IMR-90 (cell line): ENCODE measurements around the gene NUP54. TPM values are rescaled to one million over a fixed set of nuclear protein-coding genes. Genes with fewer than 3 reads are reported as not detected.

Experiments
- ATAC-seq: fragments of 200-7000 bp; cut with Tn5 transposase; 2 replicates; pipeline ENCODE4 v1.9.1; 2020; ENCODE audit warnings: low read depth, mild to moderate bottlenecking, moderate library complexity
- BruUV-seq: library from RNA; stranded (reverse); fragments of 400-500 nt; replicated peaks from 2 replicates; lab custom pipeline; 2021; lab: Mats Ljungman, UMichigan
- CTCF ChIA-PET: fragments of 300-600 bp; formaldehyde crosslinking; extraction: SDS; loops from one replicate; lab custom pipeline; 2021; ENCODE audit warnings: antibody characterized with exemption; lab: Yijun Ruan, JAX
- POLR2A ChIA-PET: fragments of 300-600 bp; sonication (Branson Sonifier 250); formaldehyde crosslinking; loops from one replicate; lab custom pipeline; 2022; ENCODE audit warnings: antibody characterized with exemption; ENCODE audit not compliant: unreplicated experiment; lab: Charles Lee
- DNase-seq: peaks from one replicate; pipeline ENCODE4 v3.0.0; 2013
- H2AFZ ChIP-seq: replicated peaks from 2 replicates; pipeline ENCODE3; 2013; ENCODE audit warnings: low read length, mild to moderate bottlenecking; ENCODE audit not compliant: poor library complexity
- H2AK5ac ChIP-seq: 2 replicates; pipeline ENCODE4 v1.6.1; 2013; ENCODE audit warnings: low read depth, low read length, inconsistent platforms
- H2AK9ac ChIP-seq: replicated peaks from 2 replicates; pipeline ENCODE3; 2013; ENCODE audit warnings: mild to moderate bottlenecking, low read depth, low read length, moderate library complexity; ENCODE audit not compliant: poor library complexity
- H2BK120ac ChIP-seq: 2 replicates; pipeline ENCODE4 v1.6.1; 2013; ENCODE audit warnings: low read depth, low read length, inconsistent platforms
- H2BK15ac ChIP-seq: 3 replicates; pipeline ENCODE4 v1.6.1; 2013; ENCODE audit warnings: low read depth, low read length, inconsistent platforms
- H2BK20ac ChIP-seq: 2 replicates; pipeline ENCODE4 v1.6.1; 2013; ENCODE audit warnings: low read depth, mild to moderate bottlenecking, inconsistent platforms, low read length, moderate library complexity
- H2BK5ac ChIP-seq: 2 replicates; pipeline ENCODE4 v1.6.1; 2013; ENCODE audit warnings: mild to moderate bottlenecking, low read depth, low read length, inconsistent platforms; ENCODE audit not compliant: poor library complexity, severe bottlenecking
- H3K14ac ChIP-seq: replicated peaks from 2 replicates; pipeline ENCODE4 v1.6.1; 2013; ENCODE audit warnings: low read depth, low read length, inconsistent platforms
- H3K18ac ChIP-seq: 2 replicates; pipeline ENCODE4 v1.6.1; 2013; ENCODE audit warnings: low read depth, low read length, control low read depth
- H3K23ac ChIP-seq: 2 replicates; pipeline ENCODE4 v1.6.1; 2013; ENCODE audit warnings: low read depth, low read length, inconsistent platforms
- H3K27ac ChIP-seq: 2 replicates; pipeline ENCODE4 v1.5.1; 2013; ENCODE audit warnings: mild to moderate bottlenecking, control low read depth, low read length; ENCODE audit not compliant: insufficient read depth
- H3K27me3 ChIP-seq: 2 replicates; pipeline ENCODE4 v1.6.1; 2013; ENCODE audit warnings: low read length; ENCODE audit not compliant: control insufficient read depth, insufficient read depth
- H3K36me3 ChIP-seq: 2 replicates; pipeline ENCODE4 v1.6.1; 2013; ENCODE audit warnings: low read length, mixed read lengths; ENCODE audit not compliant: control insufficient read depth, insufficient read depth
- H3K4ac ChIP-seq: 2 replicates; pipeline ENCODE4 v1.6.1; 2013; ENCODE audit warnings: low read depth, low read length, inconsistent platforms
- H3K4me1 ChIP-seq: 2 replicates; pipeline ENCODE4 v1.6.1; 2013; ENCODE audit warnings: low read length, mixed read lengths; ENCODE audit not compliant: control insufficient read depth, insufficient read depth
- H3K4me2 ChIP-seq: 2 replicates; pipeline ENCODE4 v1.6.1; 2013; ENCODE audit warnings: low read depth, mild to moderate bottlenecking, control low read depth, low read length, moderate library complexity
- H3K4me3 ChIP-seq: 2 replicates; pipeline ENCODE4 v1.5.1; 2013; ENCODE audit warnings: low read depth, mild to moderate bottlenecking, control low read depth, low read length, moderate library complexity; ENCODE audit not compliant: insufficient read depth
- H3K56ac ChIP-seq: 2 replicates; pipeline ENCODE4 v1.6.1; 2013; ENCODE audit warnings: low read length, inconsistent platforms; ENCODE audit not compliant: insufficient read depth; ENCODE audit errors: extremely low read depth
- H3K79me1 ChIP-seq, 2 experiments: 2 replicates each; pipeline ENCODE4 v1.6.1; 2013; ENCODE audit warnings: low read length in 2 of 2, inconsistent platforms in 1 of 2, low read depth in 1 of 2
- H3K9ac ChIP-seq: 2 replicates; pipeline ENCODE4 v1.6.1; 2013; ENCODE audit warnings: low read depth, low read length, control low read depth
- H3K9me1 ChIP-seq: 2 replicates; pipeline ENCODE4 v1.6.1; 2013; ENCODE audit warnings: low read length, inconsistent platforms; ENCODE audit not compliant: insufficient read depth
- H3K9me3 ChIP-seq: 2 replicates; pipeline ENCODE4 v1.6.1; 2013; ENCODE audit warnings: low read length; ENCODE audit not compliant: control insufficient read depth, insufficient read depth
- H4K20me1 ChIP-seq: 2 replicates; pipeline ENCODE4 v1.6.1; 2013; ENCODE audit warnings: low read length, inconsistent platforms; ENCODE audit not compliant: insufficient read depth
- H4K5ac ChIP-seq: 2 replicates; pipeline ENCODE4 v1.6.1; 2013; ENCODE audit warnings: mild to moderate bottlenecking, low read depth, low read length, control low read depth
- H4K8ac ChIP-seq, 2 experiments: 2 replicates each; pipeline ENCODE4 v1.6.1; 2013; ENCODE audit warnings: low read depth in 2 of 2, low read length in 2 of 2, control low read depth in 1 of 2, inconsistent platforms in 1 of 2
- H4K91ac ChIP-seq: 2 replicates; pipeline ENCODE4 v1.6.1; 2013; ENCODE audit warnings: low read depth, low read length, inconsistent platforms; ENCODE audit not compliant: insufficient read depth
- CEBPB ChIP-seq: IDR thresholded peaks from 2 replicates; pipeline ENCODE4 v1.6.1; 2012; ENCODE audit warnings: low read depth, low read length, improper control_type of control experiment
- MXI1 ChIP-seq: IDR thresholded peaks from 2 replicates; pipeline ENCODE4 v1.6.1; 2012; ENCODE audit warnings: low read depth, mild to moderate bottlenecking, low read length, moderate library complexity, borderline replicate concordance
- RFX5 ChIP-seq: IDR thresholded peaks from 2 replicates; pipeline ENCODE4 v1.8.0; 2012; ENCODE audit warnings: low read depth, mild to moderate bottlenecking, low read length, moderate library complexity
- WGBS, 2 experiments: methylation state at CpG; one replicate each; pipeline versions ENCODE4 v1.1.5 to v1.1.7; 2013; ENCODE audit warnings: missing lambda C conversion rate in 2 of 2; ENCODE audit not compliant: insufficient read length in 1 of 2; ENCODE audit errors: extremely low coverage in 2 of 2; 5-methylcytosine and 5-hydroxymethylcytosine counted together
- dilution Hi-C: fragments of 300-500 bp; cut with HindIII; formaldehyde crosslinking; loops from one replicate; pipeline ENCODE4 v1.14.3; 2018; ENCODE audit warnings: low sequenced_read_pairs; ENCODE audit not compliant: unreplicated experiment
- in situ Hi-C: fragments of 300-500 bp; cut with MboI; formaldehyde crosslinking; loops from 3 replicates; pipeline ENCODE4 v1.14.3; 2019; ENCODE audit warnings: low sequenced_read_pairs, inconsistent platforms, mixed read lengths
- intact Hi-C: fragments of 100-400 bp; cut with micrococcal nuclease; formaldehyde crosslinking; loops from 2 replicates; pipeline ENCODE4 v1.10.0; 2022
- polyA plus RNA-seq, 3 experiments: library from polyadenylated mRNA; depleted of rRNA; stranded (reverse); fragments of >200 nt; gene quantifications; 2 replicates each; pipeline ENCODE4 v1.2.3, GENCODE V29; 2012; ENCODE audit warnings: low replicate concordance in 1 of 3
- total RNA-seq: library from RNA; depleted of rRNA; stranded (reverse); fragments of >200 nt; gene quantifications from 2 replicates; pipeline ENCODE4 v1.2.3, GENCODE V29; 2012

Gene NUP54
- total and polyA plus RNA-seq, 2 of the 4 experiments (the other 2 are of a cell fraction), result 24.6 to 44.4 TPM

DNA sequence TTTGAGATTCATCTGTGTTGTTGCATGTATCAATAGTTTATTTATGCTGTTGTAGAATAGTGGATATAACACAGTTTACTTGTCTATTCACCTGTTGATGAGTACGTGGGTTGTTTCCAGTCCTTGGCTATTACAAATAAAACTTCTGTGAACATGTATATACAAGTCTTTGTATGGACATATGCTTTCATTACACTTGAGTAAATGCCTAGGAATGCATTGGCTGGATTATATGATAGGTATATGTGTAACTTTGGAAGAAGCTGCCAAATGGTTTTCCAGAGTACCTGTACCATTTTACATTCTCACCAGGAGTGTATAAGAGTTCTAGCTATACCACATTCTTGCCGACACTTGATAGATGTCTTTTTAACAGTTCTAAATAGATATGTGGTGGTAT is 57.1 kb downstream of the NUP54 start:
- Histone ChIP-seq H2AK5ac (no peak overlapping the region), H2AFZ (no peak overlapping the region), H3K9ac (no peak overlapping the region), H3K9me3 (no peaks in the 10 kb centered on the region), H3K14ac (no peak overlapping the region), H3K4me3 (no peak overlapping the region), H3K36me3 (no peaks in the 10 kb centered on the region), H3K4me1 (0 out of 2 replicates have a peak, but pooled peaks cover 2% of the 10 kb centered on the region), H3K79me1 (no peaks in the 10 kb centered on the region), H2BK120ac (no peak overlapping the region), H3K56ac (no peak overlapping the region), H3K4ac (no peak overlapping the region), H3K18ac (no peak overlapping the region), H3K4me2 (no peak overlapping the region), H4K91ac (no peak overlapping the region), H2BK20ac (no peak overlapping the region), H4K8ac (no peak overlapping the region), H4K20me1 (no peaks in the 10 kb centered on the region), H4K5ac (no peak overlapping the region), H2AK9ac (no peak overlapping the region), H3K23ac (no peak overlapping the region), H2BK15ac (no peak overlapping the region), H3K9me1 (no peaks in the 10 kb centered on the region), H3K27me3 (peaks cover 2% of the 10 kb centered on the region; the same call in 1 of the 2 replicates), H2BK5ac (no peak overlapping the region), H3K27ac (no peak overlapping the region)
- ChIA-PET CTCF (no interaction called here), POLR2A (no interaction called here)
- in situ Hi-C loops (no loop called here), intact Hi-C loops (no loop called here), dilution Hi-C loops (no loop called here)
- no peak for DNase-seq
- no TSS peak for BruUV-seq
- ATAC-seq, result no peak
- TF ChIP-seq RFX5, result no peak
- TF ChIP-seq MXI1, result no peak
- no peak for TF ChIP-seq CEBPB
- no CpG with 5 or more reads among the region's 2 CpGs for WGBS, 2 experiments
